GM18508 (cell line): ENCODE results near the gene ARHGEF10L.

Source experiments
- ATAC-seq: cut with Tn5 transposase; IDR thresholded peaks from one replicate; pipeline ENCODE4 v1.9.1; 2021; ENCODE audit warnings: moderate number of reproducible peaks; ENCODE audit not compliant: insufficient read depth, unreplicated experiment

The ARHGEF10L gene

DNA sequence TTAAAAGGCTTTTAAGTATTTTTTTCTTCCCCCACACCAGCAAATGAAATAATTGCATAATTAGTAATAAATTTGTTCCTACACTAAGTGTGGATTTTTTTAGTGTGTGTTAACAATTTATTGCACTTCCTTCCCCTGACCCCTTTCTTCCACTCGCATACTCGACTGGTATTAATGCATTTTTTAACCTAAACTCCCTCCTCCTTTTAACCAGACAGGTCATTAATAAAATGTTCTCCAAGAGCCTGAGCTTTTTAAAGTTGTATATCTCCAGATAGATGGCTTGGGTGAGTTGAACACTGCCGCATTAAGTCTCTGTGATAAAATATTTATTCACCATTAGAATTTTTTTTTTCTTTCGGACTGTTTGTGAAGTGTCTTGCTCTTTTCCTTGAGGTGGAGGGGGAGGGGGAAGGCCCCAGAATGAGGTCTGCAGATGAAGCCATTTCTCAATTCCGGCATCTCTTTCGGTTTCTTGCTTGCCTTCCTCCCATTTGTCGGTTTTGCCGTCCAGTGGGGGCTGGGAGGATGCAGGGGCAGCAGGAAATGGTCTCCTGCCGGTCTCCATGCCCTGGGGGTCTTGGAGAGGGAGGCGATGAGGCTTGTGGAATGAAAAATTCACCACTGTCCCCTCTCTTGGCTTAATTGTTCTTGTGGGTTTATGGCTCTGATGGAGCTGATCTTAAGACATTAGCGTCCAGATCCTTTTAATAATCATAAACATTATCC lies 151.6 kb downstream of the ARHGEF10L start:
- no peak for ATAC-seq

- ATAC-seq = no peak
These were observed 153.1 kb downstream of the ARHGEF10L start for GRCh38 chr1:17692645-17693044.

DNA sequence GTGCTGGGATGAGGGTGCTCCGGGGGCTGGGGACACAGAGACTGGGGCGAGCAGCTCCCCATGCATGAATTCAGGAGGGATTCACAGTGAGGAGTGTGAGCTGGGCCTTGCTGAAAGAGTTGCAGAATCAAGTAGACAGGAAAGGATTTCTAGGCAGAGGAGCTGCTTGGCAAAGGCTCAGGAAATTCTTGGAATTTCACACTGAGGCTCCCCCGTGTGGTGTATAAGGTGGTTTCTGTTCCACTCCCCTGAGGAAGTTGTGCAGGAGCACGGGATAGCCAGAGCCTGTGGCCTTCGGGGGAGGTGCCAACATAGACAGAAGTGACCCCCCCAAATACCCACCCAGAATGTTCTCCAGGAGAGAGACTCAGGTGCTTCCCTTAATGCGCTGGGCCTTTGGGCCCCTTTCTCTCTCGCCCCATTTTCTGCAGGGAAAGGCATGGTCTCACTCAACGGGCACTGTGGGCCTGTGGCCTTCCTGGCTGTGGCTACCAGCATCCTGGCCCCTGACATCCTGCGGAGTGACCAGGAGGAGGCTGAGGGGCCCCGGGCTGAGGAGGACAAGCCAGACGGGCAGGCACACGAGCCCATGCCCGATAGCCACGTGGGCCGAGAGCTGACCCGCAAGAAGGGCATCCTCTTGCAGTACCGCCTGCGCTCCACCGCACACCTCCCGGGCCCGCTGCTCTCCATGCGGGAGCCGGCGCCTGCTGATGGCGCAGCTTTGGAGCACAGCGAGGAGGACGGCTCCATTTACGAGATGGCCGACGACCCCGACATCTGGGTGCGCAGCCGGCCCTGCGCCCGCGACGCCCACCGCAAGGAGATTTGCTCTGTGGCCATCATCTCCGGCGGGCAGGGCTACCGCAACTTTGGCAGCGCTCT lies 157.2 kb downstream of the ARHGEF10L start:
- ATAC-seq = no peak

GRCh38 chr1:17697458-17697857 lies 158.0 kb downstream of the ARHGEF10L start:
- no peak for ATAC-seq

DNA sequence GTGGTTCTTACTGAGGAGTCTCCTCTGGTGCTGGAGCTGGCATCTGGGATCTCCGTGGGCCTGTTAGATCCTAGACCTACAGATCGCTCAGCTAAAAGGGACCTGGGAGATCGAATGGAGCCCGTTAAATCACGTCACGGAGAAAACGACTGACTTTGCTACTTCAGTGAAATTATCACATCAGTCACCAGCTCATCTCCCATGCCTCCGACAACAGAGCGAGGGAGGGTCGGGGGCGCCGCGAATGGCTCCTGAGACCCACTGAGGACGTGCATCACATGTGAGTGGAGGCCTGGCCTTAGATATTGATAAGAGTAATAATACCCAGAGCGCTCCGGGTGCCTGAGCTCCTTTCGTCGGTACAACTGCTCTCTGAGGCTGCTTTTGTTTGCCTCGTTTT lies 160.1 kb downstream of the ARHGEF10L start:
- ATAC-seq = no peak

DNA sequence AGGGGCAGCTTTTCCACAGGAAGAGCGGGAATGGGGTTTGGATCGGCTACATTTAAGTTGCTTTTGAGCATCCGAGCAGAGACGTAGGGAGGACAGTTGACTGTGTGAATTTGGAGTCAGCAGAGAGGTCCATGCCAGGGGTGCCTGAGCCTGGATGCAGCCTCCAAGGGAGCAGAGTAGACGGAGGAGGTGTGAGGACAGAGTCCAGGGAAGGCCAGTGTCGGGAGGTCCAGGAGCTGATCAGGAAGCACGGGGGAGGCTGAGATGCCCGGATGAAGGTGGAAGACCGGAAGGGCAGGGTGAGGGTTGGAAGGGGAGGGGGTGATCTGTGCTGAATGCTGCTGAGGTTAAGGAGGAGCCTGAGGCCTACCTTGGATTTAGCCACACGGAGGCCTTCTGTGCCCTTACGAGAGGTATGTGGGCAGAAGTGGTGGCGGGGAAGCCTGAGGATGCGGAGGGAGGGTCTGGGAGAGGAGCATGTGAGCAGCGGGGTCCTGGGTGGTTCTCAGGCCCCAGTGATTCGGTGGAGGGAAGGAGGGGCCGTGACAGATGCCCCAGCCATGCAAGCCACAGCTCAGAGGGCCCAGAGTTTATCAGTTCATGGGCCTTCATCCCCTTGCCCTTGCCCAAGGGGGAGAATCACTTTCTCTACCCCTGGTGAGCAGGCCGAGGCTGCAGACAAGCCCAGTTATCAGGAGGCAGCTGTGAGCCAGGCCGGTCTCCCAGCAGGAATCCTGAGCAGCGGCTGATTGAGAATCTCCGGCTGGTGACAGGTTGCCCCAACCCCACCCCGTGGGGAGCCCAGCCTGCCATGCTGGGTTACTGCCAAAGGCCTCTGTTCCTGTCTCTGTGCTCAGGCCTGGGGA lies 161.7 kb downstream of the ARHGEF10L start:
- ATAC-seq = no peak

DNA sequence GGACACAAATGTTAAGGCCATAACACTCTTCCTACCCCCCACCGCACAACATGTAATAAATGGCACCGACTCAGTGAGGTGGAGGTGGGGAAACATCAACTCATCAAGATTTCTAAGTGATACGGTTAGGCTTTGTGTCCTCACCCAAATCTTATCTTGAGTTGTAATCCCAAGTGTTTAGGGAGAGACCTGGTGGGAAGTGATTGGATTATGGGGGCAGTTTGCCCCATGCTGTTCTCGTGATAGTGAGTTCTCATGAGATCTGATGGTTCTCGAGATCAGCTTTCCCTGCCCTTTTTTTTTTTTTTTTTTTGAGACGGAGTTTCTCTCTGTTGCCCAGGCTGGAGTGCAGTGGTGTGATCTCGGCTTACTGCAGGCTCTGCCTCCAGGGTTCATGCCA lies 164.7 kb downstream of the ARHGEF10L start:
- ATAC-seq = no peak

GRCh38 chr1:17706445-17706844 lies 166.9 kb downstream of the ARHGEF10L start:
- no peak for ATAC-seq

- no peak for ATAC-seq
These were observed 170.5 kb downstream of the ARHGEF10L start for GRCh38 chr1:17709981-17710380.

DNA sequence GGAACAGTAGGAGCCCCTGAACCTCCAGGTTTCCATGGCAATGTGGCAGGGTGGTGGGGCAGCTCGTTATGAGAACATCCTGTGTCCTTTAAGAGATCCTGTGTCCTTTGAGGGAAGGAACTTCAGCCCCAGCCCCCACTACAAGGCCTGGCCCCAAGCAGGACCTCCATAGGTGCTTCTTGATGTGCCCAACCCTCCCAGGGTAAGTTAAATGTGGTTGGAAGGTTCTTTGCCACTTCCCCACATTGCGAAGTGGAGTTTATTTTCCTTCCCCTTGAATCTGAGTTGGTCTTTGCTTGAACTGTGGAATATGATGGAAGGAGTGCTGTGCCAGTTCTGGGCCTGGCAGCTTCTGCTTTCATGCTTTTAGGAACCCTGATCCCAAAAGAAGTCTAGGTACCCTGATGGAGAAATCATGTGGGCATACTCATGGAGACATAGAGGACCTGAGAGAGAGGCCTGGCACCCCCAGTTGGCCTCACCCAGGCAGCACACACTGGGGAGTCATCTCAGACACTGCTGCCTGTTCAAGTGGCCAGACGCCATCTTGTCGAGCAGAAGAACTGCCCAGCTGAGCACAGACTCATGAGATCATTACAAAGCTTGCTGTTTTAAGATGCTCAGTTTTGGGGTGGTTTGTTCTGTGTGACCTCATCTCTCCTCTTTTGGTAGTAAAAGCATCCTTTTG lies 171.5 kb downstream of the ARHGEF10L start:
- ATAC-seq = no peak

DNA sequence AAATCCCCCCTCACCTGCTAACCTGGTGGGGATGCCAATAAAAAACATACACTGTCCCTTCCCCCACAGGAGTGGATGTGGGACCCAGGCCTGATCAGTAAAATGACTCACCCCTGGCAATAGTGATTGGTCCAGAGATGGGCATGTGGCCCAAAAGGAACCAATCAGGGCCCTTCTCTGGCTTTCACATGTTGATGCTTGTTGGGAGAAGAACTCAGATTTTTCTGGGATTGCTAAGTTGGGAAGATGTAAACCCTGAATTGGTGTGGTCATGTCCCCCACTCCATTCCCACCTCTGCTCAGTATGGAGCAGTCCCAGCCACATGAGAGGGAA lies 172.0 kb downstream of the ARHGEF10L start:
- no peak for ATAC-seq

DNA sequence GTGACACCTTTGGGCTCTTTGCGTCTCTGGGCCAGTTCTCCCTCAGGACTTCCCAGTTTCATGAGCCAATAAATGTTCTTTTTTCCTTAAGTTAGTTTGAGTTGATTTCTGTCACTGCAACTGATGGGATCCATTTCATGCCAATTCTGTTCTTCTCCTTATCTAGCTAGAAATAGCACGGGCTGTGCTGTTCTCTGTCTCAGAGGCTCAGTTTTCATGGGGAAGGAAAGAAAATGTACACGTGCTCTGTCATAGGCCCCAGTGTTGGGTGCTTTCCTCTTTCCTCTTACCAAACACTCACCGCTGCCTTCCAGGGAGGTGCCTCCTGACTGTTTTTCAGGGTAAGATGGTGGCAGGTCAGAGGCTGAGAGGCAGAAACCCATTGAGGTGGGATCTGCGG lies 172.4 kb downstream of the ARHGEF10L start:
- ATAC-seq = no peak

- no peak for ATAC-seq
These were observed 174.5 kb downstream of the ARHGEF10L start for GRCh38 chr1:17713993-17714392.

GRCh38 chr1:17717594-17718535 lies 178.4 kb downstream of the ARHGEF10L start:
- ATAC-seq = no peak

DNA sequence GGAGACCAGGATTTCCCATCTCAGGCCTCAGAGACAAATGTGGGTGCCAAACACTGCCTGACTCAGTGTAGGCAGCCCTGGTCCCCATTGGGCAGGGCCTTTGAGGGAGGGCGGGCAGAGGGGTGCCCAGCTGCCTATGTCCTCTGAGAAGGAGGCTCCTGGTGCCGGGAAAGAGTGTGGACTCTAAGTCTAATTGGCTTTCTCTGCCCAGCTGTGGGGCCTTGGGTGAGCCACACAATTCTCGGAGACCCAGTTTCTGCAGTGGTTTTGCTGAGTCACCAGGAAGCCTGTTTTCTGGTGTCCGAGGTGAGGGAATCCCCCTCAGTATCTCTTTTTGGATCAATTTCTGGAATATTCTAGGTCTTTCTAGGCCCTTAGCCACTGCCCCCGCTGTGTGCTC lies 180.4 kb downstream of the ARHGEF10L start:
- no peak for ATAC-seq

DNA sequence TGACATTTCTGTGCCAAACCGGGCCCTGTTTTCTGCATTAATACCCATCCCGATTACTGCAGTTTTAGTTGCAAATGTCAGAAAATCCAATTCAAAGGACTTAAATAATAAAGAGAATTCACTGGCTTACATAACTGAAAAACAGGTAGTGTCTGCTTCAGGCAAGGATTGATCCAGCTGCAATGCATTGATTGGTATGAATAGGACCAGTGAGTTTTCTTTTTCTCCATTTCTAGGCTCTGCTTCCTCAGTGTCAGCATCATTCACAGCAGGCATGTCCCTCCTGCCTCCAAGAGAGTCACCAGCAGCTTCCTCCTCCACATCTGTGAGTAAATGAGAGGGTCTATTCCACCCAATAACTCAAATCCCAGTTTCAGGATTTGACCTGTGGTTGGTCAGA lies 181.9 kb downstream of the ARHGEF10L start:
- no peak for ATAC-seq

- ATAC-seq = no peak
These were observed 184.2 kb downstream of the ARHGEF10L start for GRCh38 chr1:17723684-17724083.

GRCh38 chr1:17724150-17724549 lies 184.7 kb downstream of the ARHGEF10L start:
- ATAC-seq = no peak

- ATAC-seq = no peak
These were observed 185.7 kb downstream of the ARHGEF10L start for GRCh38 chr1:17725084-17725719.
